NCI-H526 treated with DMSO at 0.1 percent for 48 hours (cell line): ENCODE results near the gene TIAM2.

Experiments
- DNase-seq: peaks from one replicate; lab custom pipeline; 2025; lab: John Stamatoyannopoulos, UW

TIAM2 gene

DNA sequence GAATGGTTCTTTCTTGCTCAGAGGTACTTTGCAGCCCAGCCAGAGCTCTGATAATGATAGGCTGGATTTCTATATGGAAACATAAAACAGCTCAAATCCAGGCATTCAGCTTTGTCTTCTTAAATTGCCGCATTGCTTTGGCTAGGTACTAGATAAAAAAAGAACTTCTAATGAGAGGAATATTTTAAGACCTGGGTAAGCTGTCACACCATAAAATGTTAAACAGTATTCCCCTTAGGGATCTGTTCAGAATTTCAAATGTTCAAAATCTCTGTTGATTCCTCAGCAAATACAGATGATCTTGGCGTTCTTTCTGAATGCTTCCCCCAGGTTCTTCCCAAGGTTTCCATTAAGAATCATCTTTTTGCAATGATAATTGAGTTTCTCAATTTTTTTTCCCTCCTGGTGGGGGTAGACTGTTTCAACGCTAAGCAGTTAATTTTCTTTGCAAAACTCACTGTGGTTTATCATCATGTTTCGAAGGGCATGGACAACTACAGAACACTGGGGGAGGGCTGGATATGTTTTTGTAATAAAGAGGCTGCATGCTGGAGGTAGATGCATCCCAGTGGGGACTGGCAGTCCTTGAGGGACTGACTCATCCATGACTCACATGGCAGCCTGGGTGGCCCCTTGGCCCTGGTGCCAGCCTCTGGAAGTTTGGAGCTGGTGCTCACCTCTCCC lies 31.0 kb downstream of the TIAM2 start:
- DNase-seq = no peak

DNA sequence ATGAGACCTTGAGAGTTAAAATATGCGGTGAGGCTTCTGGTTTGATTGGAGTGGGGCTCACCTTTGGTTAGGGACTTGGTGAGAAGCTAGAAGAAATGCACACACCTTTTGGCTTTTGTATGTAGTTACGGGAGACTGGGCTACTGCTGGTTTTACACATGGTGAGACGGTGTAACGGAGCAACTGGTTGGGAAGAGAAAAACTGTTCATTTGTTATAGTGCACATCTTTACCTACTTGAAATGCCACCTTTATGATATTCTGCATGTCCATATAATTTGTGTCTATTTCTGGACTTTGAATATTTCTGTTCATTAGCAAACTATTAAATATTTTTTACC lies 31.6 kb downstream of the TIAM2 start:
- DNase-seq = no peak

DNA sequence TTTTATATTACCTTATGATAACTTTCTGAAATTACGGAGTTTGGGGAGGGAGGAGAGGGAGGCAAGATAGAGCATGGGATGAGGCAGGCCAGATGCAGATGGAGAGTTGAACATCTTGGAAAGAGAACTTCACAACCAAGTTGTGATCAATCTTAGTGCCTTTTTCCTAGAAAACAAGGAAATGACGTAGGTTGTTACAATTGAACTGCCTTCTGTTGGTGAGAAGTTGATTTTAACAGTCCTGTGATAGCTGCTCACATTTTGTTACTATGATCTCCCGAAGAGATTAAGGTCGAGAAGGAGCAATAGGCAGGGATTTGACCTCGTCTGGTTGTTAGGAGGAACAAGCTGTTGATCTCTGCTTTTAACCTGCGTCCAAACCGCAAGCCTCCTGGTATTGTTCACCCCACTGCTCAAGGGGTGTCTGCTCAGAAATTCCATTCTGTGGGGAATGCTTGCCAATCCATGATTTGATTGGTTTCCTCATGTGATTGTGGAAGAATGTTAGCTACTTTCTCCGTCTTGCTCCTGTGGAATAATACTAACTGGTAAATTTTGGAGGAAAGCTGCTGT lies 35.1 kb downstream of the TIAM2 start:
- DNase-seq = no peak

DNA sequence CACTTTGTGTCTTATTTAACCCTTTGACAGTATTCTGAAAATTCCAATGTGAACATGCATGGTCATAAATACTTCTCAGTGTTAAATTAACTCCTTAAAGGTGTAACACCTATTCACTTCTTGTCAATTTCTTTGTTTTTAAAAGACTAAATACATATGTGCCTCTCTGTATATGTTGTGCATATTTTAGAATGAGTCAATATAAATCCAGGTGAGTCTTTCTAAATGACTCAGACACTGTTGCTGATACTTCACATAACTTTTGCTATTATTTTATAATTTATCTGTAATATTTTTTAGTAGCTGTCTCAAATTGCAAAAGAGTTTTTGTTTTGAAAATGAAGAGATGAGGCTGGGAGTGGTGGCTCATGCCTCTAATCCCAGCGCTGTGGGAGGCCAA lies 36.0 kb downstream of the TIAM2 start:
- no peak for DNase-seq

DNA sequence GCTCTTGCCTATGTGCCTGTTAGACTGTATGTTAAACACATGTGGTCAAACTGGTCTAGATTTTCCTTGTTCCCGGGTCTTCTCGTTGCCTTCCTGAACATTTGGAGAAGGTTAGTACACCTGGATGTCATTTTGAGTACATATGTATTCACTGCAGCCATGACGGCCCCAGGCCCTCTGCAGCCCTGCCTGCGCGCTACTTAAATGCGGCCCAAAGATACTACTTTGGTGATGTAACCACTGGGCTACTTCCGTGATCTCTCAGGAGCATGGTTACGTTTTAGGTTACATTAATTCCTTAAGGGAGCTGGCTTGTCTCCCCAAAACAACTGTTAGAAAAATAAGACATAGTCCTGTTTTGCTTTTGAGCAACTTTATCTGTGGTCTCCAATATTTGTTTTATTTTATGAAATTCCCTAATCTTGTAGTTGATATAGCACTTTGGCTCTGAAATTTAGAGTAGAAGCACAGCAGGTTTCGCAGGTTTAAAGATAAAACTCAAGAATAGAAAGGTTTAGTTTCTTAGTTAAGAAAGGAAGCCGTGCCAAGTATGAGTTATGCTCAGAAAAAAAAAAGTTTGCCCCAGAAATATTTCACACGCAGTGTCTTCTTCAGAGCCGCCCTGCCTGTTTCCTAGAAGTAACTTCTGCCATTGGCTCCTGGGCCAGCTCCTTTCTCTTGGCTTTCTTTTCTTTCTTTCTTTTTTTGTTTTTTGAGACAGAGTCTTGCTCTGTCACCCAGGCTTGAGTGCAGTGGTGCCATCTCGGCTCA lies 38.1 kb downstream of the TIAM2 start:
- no peak for DNase-seq

DNA sequence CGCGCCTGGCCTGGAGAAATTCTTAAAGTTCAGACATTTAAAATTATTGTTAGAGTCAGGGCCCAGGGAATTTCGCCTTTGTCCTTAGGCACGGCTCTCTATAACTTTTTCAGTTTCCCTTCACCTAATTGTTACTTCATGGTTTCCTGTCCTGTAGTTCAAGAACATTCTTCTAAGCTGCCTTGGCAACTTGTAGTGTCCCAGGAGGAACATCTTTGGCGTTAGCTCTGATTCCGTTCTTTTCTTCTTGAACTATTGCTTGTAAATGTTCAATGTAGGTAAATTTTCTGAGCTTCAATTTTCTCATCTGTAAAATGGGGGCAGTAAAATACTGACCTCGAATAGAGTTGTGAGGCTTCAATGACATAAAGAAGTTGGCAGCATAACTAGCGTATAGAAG lies 41.8 kb downstream of the TIAM2 start:
- DNase-seq = no peak

DNA sequence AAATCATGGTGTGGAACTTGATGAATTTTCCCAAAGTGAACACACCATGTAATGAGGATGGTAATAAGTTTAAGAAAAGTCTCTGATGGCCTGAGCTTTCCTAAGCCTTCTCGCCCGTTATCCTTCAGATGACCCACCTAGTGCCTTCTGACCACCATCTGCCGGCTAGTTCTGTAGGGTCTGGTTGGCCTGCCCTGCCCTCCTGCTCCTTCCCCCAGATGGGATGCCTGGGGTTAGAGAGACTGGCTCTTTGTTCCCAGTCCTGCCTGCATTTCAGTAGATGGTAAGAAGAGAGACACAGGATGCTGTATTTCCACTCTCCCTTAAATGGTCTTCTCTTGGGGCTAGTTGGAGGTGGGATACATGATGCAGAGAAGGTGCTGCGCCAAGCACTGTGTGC lies 43.0 kb downstream of the TIAM2 start:
- DNase-seq = no peak

DNA sequence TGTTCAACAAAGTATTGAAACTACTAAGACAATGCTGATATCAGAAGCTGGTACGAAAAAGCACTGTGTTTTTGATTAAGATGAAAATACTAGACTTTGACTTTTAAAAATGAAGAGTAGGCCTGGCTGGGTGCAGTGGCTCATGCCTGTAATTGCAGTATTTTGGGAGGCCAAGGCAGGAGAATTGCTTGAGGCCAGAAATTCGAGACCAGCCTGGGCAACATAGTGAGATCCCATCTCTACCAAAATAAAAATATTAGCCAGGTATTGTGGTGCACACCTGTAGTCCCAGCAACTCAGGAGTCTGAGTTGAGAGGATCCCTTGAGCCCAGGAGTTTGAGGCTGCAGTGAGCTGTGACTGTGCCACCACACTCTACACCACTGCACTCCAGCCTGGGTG lies 43.4 kb downstream of the TIAM2 start:
- DNase-seq = no peak

DNA sequence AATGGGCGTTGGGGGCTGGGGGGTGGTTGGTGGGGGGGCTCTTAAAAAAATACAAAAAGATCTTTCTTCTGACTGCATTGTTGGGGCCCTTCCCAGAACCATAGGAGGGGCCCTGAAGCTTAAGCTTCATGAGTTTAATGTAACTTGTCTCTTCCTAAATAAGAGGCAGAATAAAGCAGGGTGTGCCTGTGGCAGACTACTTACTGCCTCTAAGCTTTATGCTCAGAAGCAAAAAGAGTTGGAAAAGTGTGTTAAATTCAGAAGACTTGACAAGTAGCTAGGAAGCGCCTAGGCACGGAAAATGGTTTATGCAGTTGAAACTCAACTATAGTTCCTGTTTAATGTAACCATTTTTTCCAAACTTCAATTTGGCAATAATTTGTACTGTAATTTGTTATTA lies 44.5 kb downstream of the TIAM2 start:
- no peak for DNase-seq

DNA sequence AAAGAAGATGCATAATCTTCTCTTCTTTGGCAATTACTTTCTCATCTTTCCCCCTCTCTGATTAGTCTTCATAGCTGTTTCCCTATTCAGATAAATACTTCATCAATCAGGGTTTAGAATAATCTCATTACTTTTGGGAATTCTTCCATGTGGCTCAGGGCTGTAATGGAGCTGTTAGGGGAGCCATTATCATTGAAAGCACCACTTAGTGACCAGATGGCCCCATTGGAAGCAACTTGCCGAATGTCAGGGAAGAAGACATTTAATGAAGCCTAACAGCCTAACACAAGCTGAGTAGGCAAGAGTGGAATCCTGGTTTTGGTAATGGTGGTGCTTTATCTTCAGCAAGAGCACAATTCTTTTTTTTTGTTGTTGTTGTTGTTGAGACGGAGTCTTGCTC lies 45.0 kb downstream of the TIAM2 start:
- DNase-seq = no peak

DNA sequence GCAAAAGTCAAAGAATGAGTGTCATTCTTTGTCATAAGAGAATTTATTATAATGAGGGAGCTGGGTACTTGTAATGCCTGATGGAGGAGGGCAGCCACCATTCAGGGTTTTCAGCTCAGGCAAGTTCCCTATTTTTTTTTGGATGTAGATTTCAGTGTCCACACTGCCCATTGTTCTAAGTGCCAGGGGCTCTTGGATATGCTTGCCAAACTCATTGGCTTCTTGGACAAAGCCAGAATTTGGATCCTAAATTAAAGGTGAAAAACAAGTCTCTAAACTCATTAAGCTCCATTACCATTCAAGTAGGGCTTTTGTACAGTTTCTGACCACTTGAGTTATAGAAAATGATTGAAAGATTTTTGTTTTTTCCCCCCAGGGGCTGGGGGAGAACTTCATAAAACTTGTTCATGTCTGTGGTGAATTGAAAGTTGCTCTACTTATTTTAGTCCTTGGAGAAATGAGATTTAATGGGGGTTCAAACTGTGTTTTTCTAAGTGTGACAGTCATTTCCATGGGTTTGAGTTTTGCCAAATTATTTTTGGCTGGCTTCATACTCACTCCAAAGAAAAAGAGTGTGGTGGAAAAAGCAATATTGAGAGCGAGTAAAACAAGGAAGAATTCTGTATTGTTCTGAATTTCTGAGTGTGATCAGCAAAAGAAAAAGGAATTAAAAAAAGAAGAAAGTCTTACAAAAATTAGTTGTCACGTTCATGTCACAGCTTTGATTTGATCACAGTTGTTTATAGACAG lies 46.0 kb downstream of the TIAM2 start:
- no peak for DNase-seq

DNA sequence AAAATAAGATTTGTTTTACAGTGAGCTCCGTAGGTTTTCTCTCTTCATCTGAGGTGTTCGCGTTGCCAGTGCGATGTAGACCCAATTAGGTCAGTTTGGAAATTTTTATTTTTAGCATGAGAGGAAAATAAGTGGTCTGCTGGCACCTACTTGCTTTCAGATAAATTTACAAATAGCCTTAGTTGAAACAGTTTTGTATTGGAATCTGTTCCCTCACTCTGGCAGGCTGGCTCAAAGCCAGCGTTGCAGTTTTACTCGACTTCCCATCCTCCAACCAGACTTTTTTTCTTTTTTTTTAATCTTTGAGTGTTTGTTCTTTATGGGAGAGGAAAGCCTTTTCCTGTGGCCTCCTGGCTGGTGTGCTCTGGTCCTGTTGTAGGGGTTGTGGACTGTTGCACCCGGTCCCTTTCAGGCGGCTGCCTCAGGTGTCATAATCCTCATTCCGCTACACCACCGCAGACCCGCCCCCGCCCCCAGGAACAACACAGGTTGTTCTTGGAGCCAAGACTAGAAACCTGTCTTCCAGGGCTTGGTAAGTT lies 46.7 kb downstream of the TIAM2 start:
- no peak for DNase-seq

DNA sequence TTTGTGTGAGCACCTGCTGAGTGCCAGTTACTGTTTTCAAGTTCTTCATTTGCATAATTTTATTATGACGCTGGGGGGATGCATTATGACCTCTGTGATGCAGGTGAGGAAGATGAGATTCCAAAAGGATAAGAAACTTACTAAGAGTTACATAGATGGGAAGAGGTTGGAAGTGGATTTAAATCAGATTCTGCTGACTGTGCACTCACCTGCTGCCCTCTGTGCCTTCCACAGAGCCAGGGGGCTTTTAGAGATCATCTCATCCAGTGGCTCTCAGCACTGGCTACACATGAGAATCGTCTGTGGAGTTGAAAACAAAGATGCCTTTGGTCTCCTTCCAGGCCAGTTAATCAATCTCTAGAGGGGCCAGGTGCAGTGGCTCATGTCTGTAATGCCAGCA lies 47.9 kb downstream of the TIAM2 start:
- no peak for DNase-seq

DNA sequence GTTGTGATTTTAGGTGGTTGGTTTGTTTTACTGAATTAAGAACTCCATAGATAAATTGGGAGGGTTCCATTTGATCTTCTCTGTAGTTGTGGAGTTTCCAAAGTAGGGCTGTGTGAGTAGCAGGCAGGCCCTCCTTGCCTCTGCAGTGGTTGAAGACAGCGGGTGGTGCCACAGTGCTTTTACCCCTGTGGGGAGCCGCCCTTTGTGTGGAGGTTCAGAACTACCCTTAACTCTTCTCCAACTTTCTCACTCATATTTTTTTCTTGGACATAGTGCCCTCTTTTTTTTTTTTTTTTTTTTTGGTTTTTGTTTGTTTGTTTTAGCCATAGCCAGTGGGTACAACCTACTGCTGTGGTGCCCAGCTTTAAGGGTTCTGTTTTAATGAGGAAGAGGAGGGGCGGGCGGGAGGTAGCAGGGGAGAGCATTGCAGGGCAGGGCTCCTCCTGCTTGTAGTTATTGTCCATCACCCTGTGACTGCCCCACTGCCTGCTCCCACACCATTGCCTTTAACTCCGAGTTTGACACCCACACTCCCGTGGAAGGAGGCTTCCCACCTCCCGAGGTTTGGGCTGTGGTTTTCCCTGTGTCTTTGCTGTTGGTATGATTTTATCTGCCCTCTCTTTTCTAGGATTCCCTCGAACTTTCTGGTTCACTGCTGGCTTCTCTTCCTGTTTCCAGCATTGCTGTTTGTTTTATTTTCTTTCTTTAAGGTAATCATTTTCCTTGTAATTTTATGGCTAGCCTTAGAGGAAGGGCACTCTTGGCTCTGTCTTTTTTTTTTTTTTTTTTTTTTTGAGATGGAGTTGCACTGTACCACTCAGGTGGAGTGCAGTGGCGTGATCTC lies 50.7 kb downstream of the TIAM2 start:
- DNase-seq = no peak

DNA sequence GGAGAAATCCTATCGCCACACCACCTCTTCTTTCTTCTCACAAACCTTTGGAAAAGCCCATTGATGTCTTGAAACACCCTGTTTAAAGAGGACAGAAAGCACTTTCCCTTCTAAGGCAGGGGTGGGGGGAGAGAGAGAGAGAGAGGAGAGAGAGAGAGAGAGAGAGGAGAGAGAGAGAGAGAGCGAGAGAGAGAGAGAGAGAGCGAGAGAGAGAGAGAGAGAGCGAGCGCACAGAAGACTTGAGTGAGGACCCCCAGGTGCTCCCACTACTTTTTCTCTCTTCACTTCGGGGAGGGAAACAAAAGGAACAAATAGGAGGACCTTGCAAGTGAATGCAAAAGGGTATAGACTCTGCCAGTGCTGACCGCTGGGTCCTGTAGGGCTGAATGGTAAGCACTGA lies 52.4 kb downstream of the TIAM2 start:
- no peak for DNase-seq

DNA sequence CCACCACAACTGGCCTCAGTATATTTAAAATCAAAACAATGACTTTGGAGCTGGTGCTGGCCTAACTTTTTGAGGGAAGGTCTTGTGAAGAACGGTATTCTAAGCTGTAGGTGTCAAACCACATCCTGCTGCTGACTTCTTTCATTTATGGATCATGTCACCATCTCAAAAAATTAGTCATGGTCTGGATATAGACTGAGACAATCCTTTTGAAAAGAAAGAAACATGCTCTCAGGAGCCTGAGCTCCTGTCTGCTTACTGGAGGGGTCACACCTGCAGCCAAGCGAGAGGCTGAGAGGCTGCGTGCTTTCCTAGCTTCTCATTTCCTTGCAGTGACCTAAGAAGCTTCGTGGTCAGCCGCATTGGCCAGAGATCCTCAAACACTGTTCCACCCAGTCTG lies 55.2 kb downstream of the TIAM2 start:
- DNase-seq = no peak

DNA sequence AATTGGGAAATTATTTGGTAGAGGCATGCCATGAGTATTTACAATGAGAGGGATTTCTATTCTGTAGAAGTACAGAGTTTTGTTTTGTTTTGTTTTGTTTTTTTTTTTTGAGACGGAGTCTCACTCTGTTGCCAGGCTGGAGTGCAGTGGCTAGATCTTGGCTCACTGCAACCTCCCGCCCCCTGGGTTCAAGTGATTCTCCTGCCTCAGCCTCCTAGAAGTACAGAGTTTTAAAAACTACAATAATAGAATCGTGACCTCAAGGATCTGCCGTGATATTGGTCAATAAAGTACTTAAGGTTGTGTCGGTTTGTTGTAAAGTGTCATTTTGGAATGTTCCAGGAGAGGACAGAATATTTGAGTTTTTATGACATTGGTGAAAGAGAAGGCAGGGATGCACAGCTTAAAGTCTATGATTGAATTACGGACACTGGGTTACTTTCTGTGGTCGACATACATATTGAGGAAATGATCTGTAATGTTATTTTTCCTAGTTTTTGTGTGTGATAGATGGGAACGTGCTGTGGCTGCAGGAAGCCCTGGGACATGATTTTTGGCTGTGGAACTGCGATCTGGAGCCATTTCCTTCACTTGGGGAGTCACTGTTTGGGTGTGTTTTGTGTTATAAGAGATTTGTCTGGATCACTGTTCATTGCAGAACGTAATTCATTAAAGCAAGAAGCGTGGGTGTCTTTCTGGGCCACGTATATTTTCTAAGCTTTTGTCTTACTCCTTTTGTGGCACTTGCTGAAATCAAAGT lies 59.6 kb downstream of the TIAM2 start:
- DNase-seq = no peak

DNA sequence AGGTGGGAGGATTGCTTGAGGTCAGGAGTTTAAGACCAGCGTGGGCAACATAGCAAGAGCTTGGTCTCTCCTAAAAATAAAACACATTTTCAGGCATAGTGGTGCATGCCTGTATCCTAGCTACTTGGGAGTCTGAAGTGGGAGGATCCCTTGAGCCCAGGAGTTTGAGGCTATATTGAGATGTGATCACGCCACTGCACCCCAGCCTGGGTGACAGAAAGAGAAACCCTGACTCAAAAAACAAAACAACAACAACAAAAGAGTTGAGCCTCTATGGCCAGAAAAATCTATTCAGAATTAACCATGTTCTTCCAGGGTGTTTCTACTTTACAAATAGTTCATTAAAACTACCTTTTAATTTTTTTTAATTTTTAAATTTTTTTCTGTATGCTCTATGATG lies 60.6 kb downstream of the TIAM2 start:
- DNase-seq = no peak

DNA sequence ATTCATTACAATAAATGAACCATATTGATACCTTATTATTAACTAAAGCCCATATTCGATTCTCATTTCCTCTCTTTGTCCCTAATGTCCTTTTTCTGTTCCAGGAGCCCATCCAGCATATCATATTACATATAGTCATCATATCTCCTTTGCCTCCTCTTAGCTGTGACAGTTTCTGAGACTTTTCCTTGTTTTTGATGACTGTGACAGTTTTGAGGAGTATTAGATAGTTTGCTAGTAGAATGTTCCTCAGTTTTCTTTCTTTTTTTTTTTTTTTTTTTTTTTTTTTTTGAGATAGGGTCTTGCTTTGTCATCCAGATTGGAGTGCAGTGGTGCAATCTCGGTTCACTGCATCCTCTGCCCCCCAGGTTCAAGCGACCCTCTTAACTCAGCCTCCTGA lies 61.6 kb downstream of the TIAM2 start:
- no peak for DNase-seq

DNA sequence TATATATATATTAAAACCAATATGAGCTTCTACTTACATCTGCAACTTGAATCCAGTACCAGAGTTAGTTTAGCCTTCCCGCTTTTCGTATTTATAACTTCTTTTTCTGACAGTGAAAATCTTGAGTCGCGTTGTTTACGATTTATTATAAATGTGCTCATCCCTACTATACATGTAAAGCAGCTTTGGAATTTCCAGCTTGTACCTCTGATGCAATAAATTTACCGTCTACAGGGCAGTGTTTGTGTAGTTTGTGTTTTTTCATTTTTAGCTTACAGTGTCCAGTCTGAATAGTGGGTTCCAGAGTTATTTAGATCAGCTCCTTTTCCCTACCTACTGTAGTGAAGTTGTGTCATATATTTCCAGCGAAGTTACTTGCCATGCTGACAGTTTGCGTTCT lies 66.3 kb downstream of the TIAM2 start:
- DNase-seq = no peak

DNA sequence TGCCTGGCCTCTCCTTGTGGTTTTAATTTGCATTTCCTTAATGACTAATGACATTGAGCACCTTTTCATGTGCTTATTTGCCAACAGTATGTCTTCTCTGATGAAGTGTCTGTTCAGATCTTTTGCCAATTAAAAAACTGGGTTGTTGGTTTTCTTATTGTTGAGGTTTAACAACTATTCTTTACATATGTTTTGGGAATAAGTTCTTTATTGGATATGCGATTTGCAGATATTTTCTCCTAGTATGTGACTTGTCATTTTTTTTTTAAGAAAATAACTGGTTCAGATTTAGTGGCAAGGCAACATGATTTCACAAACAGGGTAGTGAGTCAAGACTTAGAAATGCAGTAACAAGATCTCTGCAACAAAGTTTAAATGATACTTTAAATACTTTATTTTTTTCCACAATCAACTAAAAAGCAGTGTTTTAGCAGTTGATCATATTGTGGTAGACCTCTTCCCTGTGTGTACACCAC lies 67.8 kb downstream of the TIAM2 start:
- no peak for DNase-seq
